Stimulated activated CD8-positive, alpha-beta memory T cell treated with anti-CD3 and anti-CD28 coated beads, Interleukin-7, amount 100 ng/mL, for 1 hour (primary cell): ENCODE measurements around the gene TGM3.

Experiments
- DNase-seq, 2 donors: peaks; one replicate each; pipeline ENCODE4 v3.0.0-alpha.2; 2020; ENCODE audit warnings: low read depth in 2 of 2

The TGM3 gene

DNA sequence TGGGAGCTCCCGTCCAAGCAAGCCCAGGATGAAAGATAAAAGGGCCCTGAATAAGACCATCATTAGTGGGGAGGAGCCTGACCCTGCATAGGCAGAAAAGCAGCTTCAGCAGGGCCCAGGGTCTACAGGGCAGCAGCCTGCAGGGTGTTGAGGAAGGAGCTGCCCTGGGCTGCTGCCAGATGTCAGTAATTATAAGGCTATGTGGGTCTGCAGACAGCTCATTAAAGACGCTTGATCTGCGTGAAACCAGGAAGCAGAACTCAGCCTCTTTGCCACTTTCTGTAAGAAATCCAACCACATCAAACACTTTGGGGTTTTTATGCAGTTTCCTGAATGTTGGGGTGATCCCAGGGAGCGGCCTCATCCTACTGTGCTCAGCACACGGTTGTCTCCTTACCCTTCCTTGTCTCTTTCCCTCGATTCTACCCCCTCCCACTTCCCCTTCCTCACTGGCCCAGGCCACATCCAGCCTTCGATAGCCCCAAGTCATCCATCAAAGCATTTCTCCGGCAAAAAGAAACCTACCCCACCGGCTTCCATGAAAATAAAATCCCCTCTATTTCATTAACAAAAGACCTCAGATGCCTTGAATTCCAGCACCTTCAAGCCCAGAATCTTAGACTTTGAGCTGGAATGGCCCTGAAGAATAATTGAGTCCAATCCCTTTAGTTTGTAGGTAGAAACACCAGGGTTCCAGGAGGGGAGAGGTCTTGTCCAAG is 83.9 kb downstream of the TGM3 start:
- no peak for DNase-seq

DNA sequence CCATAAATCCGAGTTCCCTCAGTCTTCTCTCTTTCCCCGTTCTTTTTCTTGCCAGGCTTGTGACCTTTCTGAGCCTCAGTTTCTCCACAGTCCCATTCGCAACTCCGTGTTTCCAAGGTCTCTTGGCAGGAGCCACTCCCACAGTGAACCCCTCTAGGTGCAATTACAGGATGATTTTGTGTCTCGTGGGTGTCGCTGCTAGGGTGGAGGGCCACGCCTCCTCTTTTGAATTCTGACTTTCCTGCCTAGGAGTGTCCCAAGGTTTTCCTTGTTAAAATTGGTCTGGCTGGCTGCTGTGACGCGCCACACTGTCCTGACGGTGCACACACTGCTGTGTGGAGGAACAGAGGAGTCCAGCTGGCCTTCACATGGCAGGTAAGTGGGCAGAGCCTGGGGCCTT is 84.8 kb downstream of the TGM3 start, which contains the start of gene TGM6:
Gene TGM6 (plus strand): TSS at position 301 of the 400 bp plus-strand sequence. CDS start 68 bp downstream, at position 369.
- DNase-seq, result no peak

DNA sequence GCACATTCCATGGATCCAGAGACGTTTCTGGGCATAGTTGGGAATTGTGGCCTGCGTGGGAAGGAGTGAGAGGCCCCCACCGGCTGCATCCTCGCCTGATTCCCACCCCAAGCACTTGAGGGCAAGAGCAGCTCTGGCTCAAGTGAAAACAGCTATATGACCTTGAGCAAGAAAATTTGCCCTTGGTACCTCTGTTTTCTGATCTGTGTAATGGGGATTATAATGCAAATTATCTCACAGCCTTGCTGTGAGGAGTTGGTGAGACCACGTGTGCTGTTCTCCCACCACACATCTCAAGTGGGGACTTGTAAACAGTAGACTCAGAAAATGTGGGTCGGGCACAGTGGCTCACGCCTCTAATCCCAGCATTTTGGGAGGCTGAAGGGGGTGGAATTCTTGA is 85.5 kb downstream of the TGM3 start:
- DNase-seq, result no peak

DNA sequence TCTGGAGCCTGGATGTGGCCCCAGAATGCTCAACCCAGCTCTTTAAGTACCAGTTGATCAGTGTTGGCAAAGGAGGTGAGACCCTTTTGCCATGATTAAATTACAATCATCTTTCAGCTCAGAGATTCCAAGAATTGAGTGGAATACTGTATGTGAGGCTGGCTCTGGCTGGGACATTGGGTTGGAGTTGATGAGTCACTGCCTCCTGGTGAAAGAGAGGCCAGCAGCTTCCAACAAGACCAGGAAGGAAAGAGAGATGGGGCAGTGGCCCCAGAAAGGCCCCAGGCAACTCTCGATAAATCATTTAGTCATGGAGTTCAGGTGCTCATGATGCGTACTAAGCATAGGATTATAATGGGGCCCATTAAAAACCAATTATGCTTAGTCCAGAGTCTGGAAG is 87.0 kb downstream of the TGM3 start:
- no peak for DNase-seq

DNA sequence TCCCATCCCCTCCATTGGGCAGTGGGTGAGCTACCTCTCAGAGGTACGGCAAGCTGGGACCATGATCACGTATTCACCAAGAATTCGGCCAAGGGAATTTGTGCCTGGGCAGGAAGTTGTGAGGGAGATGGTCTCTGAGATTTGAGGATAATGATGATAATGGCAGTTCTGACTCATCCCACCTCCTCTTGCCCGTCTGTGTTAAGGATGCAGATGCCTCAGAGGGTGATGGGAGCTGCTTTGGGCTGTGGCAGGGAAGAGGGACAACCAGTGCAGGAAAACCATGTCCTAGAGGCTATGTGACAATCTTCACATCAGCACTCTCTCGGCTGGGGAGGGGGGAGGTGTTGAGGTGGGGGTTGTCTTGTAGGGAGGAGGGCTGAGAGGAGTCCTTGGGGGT is 89.2 kb downstream of the TGM3 start:
- no peak for DNase-seq

DNA sequence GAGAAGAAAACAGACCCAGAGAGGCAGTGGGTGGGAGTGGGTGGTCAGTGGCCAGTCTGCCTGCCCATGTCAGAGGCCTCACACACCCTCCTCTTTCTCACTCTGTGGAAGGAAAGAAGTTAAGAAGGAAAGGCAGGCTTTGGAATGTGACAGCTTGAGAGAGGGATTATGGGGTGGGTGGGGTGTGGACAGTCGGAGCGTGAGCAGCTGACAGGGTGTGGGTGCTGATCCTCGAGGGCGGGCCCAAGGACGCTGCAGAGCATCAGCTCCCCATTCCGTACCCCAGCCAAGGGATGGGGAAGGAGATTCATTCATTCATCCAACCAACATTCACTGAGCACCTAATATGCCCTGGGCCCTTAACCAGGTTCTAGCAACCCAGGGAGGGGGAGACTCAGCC is 89.7 kb downstream of the TGM3 start:
- no peak for DNase-seq

DNA sequence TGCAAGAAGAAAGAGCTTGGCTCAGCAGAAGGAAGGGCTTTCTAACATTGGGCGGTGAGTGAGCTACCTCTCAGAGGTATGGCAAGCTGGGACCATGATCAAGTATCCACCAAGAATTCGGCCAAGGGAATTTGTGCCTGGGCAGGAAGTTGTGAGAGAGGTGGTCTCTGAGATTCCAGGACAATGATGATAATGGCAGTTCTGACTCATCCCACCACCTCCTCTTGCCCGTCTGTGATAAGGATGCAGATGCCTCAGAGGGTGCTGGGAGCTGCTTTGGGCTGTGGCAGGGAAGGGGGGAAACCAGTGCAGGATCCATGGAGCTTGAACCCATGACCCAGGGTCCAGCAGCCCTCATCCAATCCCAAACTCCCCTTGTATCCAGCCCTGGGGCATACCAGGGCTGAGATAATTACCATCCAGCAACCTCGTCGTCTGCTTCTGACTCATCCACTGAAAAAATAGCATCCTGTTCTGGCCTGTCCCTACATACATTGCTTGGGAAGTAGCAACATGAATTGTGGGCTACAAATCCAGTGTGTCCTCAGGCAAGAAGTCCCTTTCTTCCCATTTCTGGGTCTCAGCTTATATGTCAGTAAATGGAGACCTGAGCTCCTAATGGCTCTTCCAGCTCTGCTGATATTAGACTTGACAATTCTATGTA is 90.8 kb downstream of the TGM3 start:
- no peak for DNase-seq

DNA sequence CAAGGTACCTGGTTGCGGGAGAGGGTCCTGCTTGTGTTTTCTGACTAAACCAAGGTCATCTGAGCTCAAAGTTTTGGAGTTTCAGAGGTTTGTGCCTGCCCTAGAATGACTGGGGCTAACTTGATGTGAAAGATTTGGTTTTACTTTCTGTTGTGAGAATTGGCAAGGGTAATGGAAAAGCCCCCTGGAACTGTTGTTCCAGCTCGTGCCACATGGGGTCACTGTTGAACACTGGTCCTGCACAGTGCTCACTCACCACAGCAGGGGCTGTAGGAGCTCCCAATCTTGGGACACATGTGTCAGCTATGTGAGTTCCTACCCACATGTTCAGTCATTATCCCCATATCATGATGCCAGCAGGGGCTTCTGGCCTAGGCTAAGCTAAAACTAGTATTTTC is 91.4 kb downstream of the TGM3 start:
- DNase-seq, result no peak

DNA sequence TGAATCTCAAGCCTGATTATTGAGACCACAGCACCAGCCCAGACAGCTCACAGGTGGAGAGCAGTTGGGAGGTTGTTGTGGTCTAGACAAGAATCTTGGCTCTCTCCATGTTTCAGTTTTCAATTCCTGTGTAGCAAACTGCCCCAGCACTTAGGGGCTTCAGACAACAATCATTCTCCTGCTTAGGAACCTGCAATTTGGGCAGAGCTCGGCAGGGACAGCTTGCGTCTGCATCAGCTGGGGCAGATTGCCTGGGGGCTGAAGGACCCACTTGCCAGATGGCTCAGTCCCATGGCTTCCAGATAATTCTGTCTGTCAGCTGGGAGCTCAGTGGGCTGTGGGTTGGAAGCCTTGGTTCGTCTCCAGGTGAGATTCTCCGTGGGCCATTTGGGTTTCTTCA is 91.8 kb downstream of the TGM3 start:
- DNase-seq, result no peak
